Glomerular endothelial cell (primary cell): Measurements from ENCODE around the gene CEBPE. TPM values are rescaled to one million over a fixed set of nuclear protein-coding genes. Genes with fewer than 3 reads are reported as not detected.
A peak's percentile ranks its signal among the peaks of the same experiment; 100 is the strongest.

Source experiments
- DNase-seq: peaks from one replicate; pipeline ENCODE4 v3.0.0-alpha.2; 2011; ENCODE audit warnings: low read depth, low spot score; ENCODE audit errors: extremely low read depth
- total RNA-seq: library from RNA; depleted of rRNA; stranded (reverse); fragments of >200 nt; gene quantifications from 2 replicates; pipeline ENCODE4 v1.2.3, GENCODE V29; 2015

The CEBPE gene
- total RNA-seq, 1 donor from 2014 or later: not detected

GRCh38 chr14:23104591-23105347 lies 14.3 kb downstream of the CEBPE start, which contains the start of gene CIROP:
Gene CIROP (minus strand): TSS chr14:23104989. CDS start chr14:23104920, 69 bp downstream.
- no peak for DNase-seq

DNA sequence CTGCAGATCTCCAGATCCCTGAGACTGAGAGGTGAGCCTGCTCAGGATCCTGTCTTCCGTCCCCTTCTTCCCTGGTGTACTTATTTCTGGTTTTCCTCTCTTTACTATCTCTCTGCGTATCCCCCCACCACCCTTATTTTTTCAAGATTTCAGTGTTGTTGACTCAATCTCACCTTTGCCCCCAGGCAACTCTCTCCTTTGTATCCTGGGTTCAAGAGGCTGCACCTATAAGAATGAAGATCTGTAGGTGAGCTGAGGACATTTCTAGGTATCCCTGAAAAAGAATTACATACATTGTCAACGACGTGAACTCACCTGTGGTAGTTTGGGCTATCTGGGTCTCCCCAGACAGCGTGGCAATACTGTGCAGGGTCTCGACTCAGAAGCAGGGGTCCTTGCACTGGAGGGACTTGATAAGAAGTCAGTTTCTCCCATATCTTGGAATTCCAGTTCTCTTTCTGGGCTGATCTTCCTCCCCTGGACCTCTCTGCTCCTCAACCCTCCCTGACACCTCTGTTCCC lies 14.9 kb downstream of the CEBPE start:
- DNase-seq: no peak

DNA sequence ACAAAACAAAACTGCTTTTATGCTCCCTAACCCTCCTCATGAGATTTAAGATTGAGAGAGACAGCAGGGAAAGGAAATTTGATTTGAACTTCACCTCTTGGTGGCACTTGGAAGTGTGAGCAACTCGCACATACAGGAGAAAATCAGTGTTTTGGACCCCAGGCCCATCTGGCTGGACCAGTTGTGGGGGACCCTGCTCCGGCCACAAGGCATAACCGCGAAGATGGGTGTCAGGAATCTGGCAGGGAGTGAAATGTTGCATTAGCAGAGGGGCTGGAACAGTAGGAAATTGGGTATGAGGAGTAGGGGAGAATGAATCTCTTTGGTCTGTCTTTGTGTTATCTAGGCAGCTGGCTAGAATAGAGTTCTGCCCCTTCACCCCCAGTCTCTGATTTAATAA lies 15.5 kb downstream of the CEBPE start:
- DNase-seq: no peak

- DNase-seq: no peak
Observed at GRCh38 chr14:23102801-23103200, 16.3 kb downstream of the CEBPE start.

GRCh38 chr14:23101986-23102625 lies 16.9 kb downstream of the CEBPE start:
- DNase-seq: no peak

DNA sequence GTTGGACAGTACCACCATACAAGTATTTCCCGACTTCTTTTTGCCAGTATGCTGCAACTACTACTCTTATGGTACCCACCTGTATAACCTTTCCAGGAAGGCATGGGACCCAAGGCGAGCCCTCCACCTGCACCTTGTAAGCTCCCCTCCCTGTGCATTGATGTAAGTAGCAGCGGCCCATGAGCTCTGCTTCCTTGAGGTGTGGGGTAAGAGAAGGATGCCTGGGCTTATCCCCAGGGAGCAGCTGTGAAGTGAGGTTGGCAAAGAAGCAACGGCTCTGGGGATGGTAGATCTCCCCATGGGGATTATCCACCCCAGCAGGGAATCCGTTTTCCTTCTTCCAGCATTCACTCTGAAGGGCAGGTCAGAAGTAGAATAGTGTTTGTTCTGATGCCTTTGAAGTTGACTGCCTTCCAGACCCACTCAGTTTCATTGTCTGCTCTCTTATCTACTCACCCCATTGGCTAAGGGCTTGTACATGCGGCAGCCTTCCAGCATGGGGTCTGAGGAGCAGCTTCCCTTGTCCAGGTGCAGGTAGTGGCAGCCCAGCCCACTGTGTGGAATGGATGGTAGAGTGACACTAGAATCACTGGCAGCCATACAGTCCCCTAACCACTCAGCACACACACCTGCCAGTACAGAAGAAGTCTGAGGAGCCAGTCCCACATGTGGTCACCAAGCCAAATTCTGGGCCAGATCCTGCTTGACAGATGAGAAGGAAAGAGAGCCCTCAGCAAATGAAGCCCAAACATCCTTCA lies 17.7 kb downstream of the CEBPE start:
- no peak for DNase-seq

DNA sequence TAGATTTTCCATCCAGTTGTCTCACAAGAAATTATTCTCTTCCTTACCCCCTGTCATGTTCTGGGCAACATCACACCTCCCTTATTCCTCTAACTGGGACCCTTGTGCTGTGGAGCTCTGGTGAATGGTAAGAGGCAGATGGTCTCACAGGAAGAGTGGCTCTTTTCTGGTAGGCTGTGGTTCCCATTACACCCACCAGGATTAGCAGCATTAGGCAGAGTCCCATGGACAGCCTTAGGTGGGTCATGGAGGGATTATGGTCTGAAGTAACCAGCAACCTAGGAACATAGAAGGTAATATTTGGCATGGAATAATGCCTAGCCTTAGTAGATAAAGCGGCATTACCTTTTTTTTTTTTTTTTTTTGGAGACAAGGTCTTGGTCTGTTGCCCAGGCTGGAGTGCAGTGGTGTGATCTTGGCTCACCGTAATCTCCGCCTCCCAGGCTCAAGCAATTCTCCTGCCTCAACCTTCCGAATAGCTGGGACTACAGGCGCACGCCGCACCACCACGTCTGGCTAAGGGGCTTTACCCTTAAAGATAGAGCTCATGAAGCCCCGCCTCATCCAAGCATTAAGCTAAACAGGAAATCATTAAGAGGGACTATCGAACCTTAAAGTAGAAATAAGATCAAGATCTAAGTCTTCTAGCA lies 19.7 kb downstream of the CEBPE start:
- no peak for DNase-seq

DNA sequence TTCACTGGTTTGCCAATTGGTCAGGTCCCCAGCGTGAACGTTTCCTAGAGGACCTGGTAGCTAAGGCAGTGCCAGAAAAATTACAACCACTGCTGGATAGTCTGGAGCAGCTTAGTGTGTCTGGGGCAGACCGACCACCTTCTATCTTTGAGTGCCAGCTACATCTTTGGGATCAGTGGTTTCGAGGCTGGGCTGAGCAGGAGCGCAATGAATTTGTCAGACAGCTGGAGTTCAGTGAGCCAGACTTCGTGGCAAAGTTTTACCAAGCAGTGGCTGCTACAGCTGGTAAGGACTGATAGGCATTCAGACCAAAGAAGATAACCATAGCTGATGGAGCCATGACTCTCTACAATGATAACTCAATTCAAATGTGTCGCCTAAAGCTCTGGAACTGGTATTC lies 21.3 kb downstream of the CEBPE start:
- no peak for DNase-seq

GRCh38 chr14:23095196-23096108 lies 23.6 kb downstream of the CEBPE start, which contains the start of gene C14orf119:
Gene C14orf119 (plus strand): TSS chr14:23095505. CDS start chr14:23097659, 2,154 bp downstream.
- DNase-seq: peak; percentile 99

DNA sequence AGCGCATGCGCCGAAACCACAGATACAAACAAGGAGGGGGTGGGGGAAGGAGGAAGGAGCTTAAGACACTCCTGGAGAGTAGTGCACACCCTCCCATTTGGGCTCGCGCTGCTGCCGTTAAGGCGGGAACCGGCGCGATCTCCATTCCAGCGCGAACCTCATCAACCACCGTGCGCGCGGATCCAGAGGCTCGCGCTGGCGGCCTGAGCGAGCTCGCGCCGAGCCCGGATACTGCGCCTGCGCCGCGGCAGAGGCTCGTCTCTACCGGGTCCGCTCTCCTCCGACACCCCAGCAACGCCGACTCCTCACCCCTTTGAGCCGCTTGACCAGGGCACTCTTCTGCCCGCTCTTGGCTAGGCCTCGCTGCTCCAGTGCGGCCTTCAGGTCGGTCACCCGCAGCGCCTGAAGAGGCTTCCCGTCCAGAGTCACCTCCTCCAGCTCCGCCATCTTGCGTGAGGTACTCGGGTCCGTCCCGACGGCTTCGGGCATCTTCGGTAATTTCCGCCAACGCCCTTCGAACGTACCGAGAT lies 24.3 kb downstream of the CEBPE start, which contains the start of gene ACIN1:
TSS of gene ACIN1 (minus strand) at position 471 of the 530 bp plus-strand sequence. CDS start at position 447, 24 bp downstream.
- DNase-seq: no peak

DNA sequence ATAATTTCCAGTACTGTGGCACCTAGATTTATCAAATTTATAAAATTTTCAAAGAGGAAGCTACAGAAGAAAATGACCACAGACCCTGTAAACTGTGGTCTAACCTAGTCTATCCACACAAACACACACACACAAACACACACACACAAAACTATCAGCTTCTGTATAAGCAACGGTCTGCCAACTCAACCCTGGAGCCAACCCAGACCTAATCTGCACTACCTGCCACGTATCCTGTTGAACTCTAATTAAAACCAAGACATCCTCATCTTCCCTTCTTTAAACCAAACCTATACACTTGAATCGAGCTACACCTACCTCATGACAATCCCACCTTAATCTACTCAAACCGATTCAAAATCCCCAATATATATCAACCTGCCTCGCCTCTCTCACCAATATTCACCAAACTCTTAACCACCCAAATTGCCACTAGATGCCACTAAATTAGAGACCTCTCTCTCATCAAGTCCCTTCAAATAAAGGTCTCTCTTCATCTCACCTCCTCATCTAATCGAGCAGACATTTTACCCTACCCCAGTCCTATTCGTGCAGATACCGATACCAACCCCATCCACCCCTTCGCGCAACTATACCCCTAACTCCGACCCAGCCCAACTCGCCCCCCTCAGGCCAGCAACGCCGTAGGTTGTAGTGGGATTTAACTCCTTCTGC lies 24.9 kb downstream of the CEBPE start:
- DNase-seq: no peak

DNA sequence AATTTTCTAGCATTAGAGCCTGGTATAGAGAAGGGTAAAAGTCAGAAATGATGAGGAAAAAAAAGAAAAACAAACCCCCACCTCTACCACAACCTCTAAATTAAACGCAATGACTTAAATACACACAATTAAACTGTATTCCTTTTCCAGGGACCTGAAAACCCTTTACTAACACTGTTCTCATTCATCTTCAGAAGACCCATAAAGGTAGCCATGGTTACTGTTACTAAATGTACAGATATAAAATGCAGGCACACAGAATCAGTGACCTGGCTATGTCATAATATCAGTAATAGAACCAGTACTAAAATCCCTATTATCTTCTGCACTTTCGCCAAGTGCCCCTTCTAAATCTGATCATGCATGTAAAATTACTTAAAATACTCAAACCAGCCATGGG lies 25.5 kb downstream of the CEBPE start:
- no peak for DNase-seq

DNA sequence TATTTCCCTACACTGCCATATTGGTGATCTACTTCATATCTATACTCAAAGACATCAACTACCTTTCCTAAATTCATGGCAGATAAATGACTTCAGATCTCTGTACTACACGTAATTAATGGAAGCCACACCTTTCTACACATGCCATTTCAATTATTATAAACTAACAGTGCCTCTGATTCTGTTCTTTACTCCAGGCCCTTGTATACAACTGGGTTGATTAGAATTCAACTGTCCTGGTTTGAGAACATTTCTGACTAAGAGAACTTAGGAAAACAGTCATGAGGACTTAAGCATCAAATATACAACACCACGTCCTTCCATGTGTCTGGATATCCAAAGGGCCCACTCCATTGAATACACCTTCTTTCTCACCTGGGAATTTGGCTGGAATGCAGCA lies 26.0 kb downstream of the CEBPE start:
- DNase-seq: no peak

DNA sequence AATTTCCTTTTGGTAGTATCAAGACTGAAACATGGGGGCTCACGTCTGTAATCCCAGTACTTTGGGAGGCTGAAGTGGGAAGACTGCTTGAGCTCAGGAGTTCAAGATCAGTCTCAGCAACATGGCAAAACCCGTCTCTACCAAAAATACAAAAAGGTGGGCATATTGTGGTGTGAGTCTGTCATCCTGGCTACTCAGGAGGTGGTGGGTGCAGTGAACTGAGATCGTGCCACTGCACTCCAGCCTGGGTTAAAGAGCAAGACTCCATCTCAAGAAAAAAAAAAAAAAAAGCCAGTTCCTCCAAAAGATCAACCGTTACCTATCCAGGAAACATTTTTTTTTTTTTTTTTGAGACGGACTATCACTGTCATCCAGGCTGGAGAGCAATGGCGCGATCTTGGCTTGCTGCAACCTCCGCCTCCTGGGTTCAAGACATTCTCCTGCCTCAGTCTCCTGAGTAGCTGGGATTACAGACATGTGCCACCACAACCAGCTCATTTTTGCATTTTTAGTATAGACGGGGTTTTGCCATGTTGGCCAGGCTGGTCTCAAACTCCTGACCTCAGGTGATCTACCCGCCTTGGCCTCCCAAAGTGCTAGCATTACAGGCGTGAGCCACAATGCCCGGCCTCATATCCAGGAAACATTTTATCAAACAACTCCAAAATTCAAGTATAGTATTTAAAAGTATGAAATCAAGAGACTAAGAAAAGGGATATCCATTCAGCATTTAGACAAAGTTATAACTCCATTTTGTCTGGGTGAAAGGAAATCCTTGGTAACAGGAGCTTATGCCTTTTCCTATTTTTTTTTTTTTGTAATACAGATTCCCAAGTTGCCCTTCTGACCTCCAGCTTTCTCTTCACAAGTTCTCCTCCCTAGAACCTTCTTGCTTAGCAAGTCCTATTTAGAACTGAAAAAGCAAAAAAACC lies 27.5 kb downstream of the CEBPE start:
- DNase-seq: no peak

GRCh38 chr14:23090254-23090636 lies 28.8 kb downstream of the CEBPE start:
- DNase-seq: no peak

DNA sequence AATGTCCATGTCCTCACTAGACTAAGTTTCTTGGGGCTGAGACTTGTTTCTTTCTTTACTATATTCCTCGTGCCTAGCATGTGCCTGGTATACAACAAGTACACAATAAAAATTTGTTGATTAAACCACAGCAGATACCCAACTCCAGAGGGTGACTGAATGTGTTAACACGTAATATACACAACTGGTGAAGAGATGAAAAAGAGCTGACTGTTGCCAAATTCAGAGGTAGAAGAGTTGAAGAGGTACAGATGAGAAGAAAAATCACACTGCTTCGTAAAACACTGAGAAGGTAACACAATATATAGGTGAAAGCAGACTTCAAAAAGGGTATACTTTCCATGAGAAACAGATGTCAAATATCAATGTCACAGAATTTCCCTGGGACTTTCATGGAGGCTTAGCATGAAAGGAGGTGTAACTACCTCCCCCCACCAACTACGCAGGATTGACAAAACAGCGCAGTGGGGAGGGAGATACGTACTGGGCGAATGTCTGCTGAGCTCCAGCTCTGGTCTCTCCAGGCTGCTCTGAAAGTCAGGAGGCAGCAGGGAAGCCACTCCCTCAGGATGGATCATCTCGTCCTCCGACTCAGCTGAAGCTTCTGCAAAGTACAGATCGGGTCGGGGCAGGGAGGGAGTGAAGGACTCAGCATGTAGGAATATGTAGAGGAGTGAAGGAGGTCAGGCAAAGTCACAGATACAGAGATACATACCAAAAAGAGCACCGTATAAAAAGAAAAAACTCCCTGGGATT lies 29.4 kb downstream of the CEBPE start:
- DNase-seq: no peak

- no peak for DNase-seq
Observed at GRCh38 chr14:23086565-23086964, 32.5 kb downstream of the CEBPE start.
